ENCODE data around the gene NID1.
"Not testable (repeated sequence)": the region's sequence is repeated elsewhere in the genome, so short reads cannot be mapped to it uniquely, and the experiment has no call there.

The NID1 gene

GRCh38 chr1:235971020-235971419 lies 93.9 kb downstream of the NID1 start:
- no peaks in the 10 kb centered on the region for H3K9me3 Mint-ChIP-seq
- peaks cover 18% of the 10 kb centered on the region for H3K4me1 Mint-ChIP-seq
- peaks cover 6% of the 10 kb centered on the region for H3K36me3 Mint-ChIP-seq (ENCODE audit: low read depth)
- H3K27me3 Mint-ChIP-seq (ENCODE audit: low read depth), result peaks cover 4% of the 10 kb centered on the region
- peak overlapping the region in 1 of 3 experiments; percentile 69 for H3K4me3 Mint-ChIP-seq
- H3K27ac Mint-ChIP-seq, result peak overlapping the region in 2 of 3 experiments; percentile 92 to 93
- TF ChIP-seq CTCF (IDR thresholded peaks at IDR 0.05; ENCODE audit: unreplicated experiment in 3 of 3), result no peak

- TF ChIP-seq CTCF (IDR thresholded peaks at IDR 0.05; ENCODE audit: unreplicated experiment in 3 of 3), result no peak
- Mint-ChIP-seq H3K27ac (no peak overlapping the region), H3K9me3 (peaks cover 12% of the 10 kb centered on the region), H3K4me1 (peaks cover 18% of the 10 kb centered on the region), H3K36me3 (ENCODE audit: low read depth) (peaks cover 4% of the 10 kb centered on the region), H3K27me3 (ENCODE audit: low read depth) (peaks cover 4% of the 10 kb centered on the region), H3K4me3 (no peak overlapping the region)
Observed at GRCh38 chr1:235968831-235969230, 96.1 kb downstream of the NID1 start.

- H3K27ac Mint-ChIP-seq; H3K36me3 Mint-ChIP-seq (ENCODE audit: low read depth); H3K4me3 Mint-ChIP-seq; H3K4me1 Mint-ChIP-seq; H3K27me3 Mint-ChIP-seq (ENCODE audit: low read depth): not testable (repeated sequence)
- peaks cover 24% of the 10 kb centered on the region for H3K9me3 Mint-ChIP-seq
Observed at GRCh38 chr1:235966134-235966533, 98.8 kb downstream of the NID1 start.

- Mint-ChIP-seq H3K27ac (no peak overlapping the region), H3K9me3 (peaks cover 24% of the 10 kb centered on the region), H3K36me3 (ENCODE audit: low read depth) (no peaks in the 10 kb centered on the region), H3K4me3 (no peak overlapping the region), H3K4me1 (peaks cover 11% of the 10 kb centered on the region), H3K27me3 (ENCODE audit: low read depth) (peaks cover 7% of the 10 kb centered on the region)
- no peak for TF ChIP-seq CTCF (IDR thresholded peaks at IDR 0.05; ENCODE audit: unreplicated experiment in 3 of 3)
Observed at GRCh38 chr1:235960809-235961208, 104.1 kb downstream of the NID1 start.

- H3K4me1 Mint-ChIP-seq, result peaks cover 11% of the 10 kb centered on the region
- H3K27ac Mint-ChIP-seq, result no peak overlapping the region
Observed at GRCh38 chr1:235958021-235958420, 106.9 kb downstream of the NID1 start.

GRCh38 chr1:235955777-235956176 lies 109.1 kb downstream of the NID1 start:
- TF ChIP-seq CTCF (IDR thresholded peaks at IDR 0.05; ENCODE audit: unreplicated experiment in 3 of 3), result no peak
- Mint-ChIP-seq H3K27me3 (ENCODE audit: low read depth) (peaks cover 4% of the 10 kb centered on the region), H3K36me3 (ENCODE audit: low read depth) (no peaks in the 10 kb centered on the region), H3K9me3 (no peaks in the 10 kb centered on the region), H3K4me3 (no peak overlapping the region), H3K4me1 (peaks cover 8% of the 10 kb centered on the region), H3K27ac (no peak overlapping the region)

More at GRCh38 chr1:235958021-235958420, 106.9 kb downstream of the NID1 start:
- TF ChIP-seq CTCF (IDR thresholded peaks at IDR 0.05; ENCODE audit: unreplicated experiment in 3 of 3), result no peak
- Mint-ChIP-seq H3K27me3 (ENCODE audit: low read depth) (peaks cover 7% of the 10 kb centered on the region), H3K9me3 (peaks cover 7% of the 10 kb centered on the region), H3K4me3 (no peak overlapping the region), H3K36me3 (ENCODE audit: low read depth) (no peaks in the 10 kb centered on the region)

Measured in nephron (organoid).